Small intestine (tissue), 7 donors: ENCODE measurements around the gene YKT6. TPM values are rescaled to one million over a fixed set of nuclear protein-coding genes. Genes with fewer than 3 reads are reported as not detected.
A peak's percentile ranks its signal among the peaks of the same experiment; 100 is the strongest.

Experiments
- DNase-seq, 2 donors: peaks; one replicate each; pipeline versions ENCODE4 v3.0.0 to v3.0.0-alpha.2; 2013
- FAIRE-seq: peaks from 2 replicates; lab custom pipeline; 2012; peaks lifted over from hg19 to GRCh38; lab: Jason Lieb, UNC
- H3K27ac ChIP-seq, 3 donors: one replicate each; pipeline ENCODE4 v1.5.1; 2013; ENCODE audit warnings: low read length in 2 of 3, mild to moderate bottlenecking in 2 of 3, control low read depth in 1 of 3, inconsistent platforms in 1 of 3, low read depth in 1 of 3, moderate library complexity in 1 of 3
- H3K27me3 ChIP-seq, 3 donors: one replicate each; pipeline ENCODE4 v1.6.1; 2013; ENCODE audit warnings: low read length in 3 of 3, inconsistent platforms in 1 of 3; ENCODE audit not compliant: control insufficient read depth in 3 of 3, insufficient read depth in 3 of 3
- H3K36me3 ChIP-seq, 3 donors: one replicate each; pipeline ENCODE4 v1.6.1; 2013; ENCODE audit warnings: low read length in 3 of 3, inconsistent platforms in 1 of 3, low read depth in 1 of 3, mild to moderate bottlenecking in 1 of 3, moderate library complexity in 1 of 3; ENCODE audit not compliant: control insufficient read depth in 3 of 3, insufficient read depth in 2 of 3
- H3K4me1 ChIP-seq, 3 donors: one replicate each; pipeline ENCODE4 v1.6.1; 2013; ENCODE audit warnings: low read length in 2 of 3, inconsistent platforms in 1 of 3, low read depth in 1 of 3, mild to moderate bottlenecking in 1 of 3, moderate library complexity in 1 of 3; ENCODE audit not compliant: control insufficient read depth in 3 of 3, insufficient read depth in 2 of 3
- H3K4me3 ChIP-seq, 3 donors: one replicate each; pipeline ENCODE4 v1.5.1; 2013; ENCODE audit warnings: low read length in 3 of 3, control low read depth in 1 of 3, inconsistent platforms in 1 of 3, low read depth in 1 of 3, mild to moderate bottlenecking in 1 of 3, moderate library complexity in 1 of 3
- H3K9me3 ChIP-seq, 2 donors: one replicate each; pipeline ENCODE4 v1.6.1; 2013; ENCODE audit warnings: low read depth in 1 of 2, low read length in 1 of 2; ENCODE audit not compliant: control insufficient read depth in 2 of 2, insufficient read depth in 1 of 2
- WGBS, 3 donors: extraction: QIAGEN DNeasy Blood & Tissue Kit; methylation state at CpG; one replicate each; pipeline ENCODE4 v1.1.7; 2013; 5-methylcytosine and 5-hydroxymethylcytosine counted together
- polyA plus RNA-seq, 4 donors: library from polyadenylated mRNA; stranded (reverse) in 3 of 4; unstranded in 1 of 4; fragments of 200-250 nt in 3 of 4; fragments of 120-200 nt in 1 of 4; gene quantifications; one replicate each; pipeline versions ENCODE4 v1.2.1 to v1.2.3, GENCODE V29; 2013
- donor health status: healthy with polysubstance abuse.
- donor health status: control.
- donor health status: control.
- donor health status: Bipolar disorder and iron deficiency.
- donor health status: healthy.

The YKT6 gene
- polyA plus RNA-seq, 4 donors = 57.7 to 73.7 (median 64.2) TPM

DNA sequence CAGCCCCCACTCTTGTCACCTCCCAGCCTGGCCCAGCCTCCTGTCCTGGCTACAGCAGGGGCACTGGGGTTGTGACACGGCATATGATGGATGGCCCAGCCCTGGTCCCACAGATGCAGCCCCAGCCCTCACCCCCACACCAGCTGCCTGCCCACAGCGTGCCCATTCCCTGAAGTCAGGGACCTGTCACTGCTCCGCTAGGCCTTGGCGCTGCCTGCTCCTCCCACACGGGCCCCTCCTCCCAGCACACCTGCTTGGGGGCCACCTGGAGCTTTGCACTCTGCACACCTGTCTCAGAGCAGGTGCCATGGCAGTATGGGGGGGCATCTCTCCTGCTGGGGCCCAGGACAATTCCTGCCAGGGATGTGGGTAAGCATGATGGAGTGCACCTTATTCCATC lies 15.0 kb upstream of the YKT6 start:
- peaks cover 0 to 6% (median 6%) of the 10 kb centered on the region in 3 donors for H3K27me3 ChIP-seq
- no peak overlapping the region for H3K27ac ChIP-seq
- H3K9me3 ChIP-seq = peaks cover 0 to 7% of the 10 kb centered on the region in 2 donors
- no peak for DNase-seq
- no peak overlapping the region for H3K4me3 ChIP-seq
- H3K4me1 ChIP-seq = no peaks in the 10 kb centered on the region
- no peaks in the 10 kb centered on the region for H3K36me3 ChIP-seq
- FAIRE-seq = no peak
- WGBS, 3 donors = 28 to 72% (median 54%) methylated on average over 5 of the region's 5 CpGs

GRCh38 chr7:44186736-44187135 lies 14.0 kb upstream of the YKT6 start:
- DNase-seq (no peak), FAIRE-seq (no peak)
- Histone ChIP-seq H3K36me3 (no peaks in the 10 kb centered on the region), H3K9me3 (peaks cover 0 to 7% of the 10 kb centered on the region in 2 donors), H3K27ac (no peak overlapping the region), H3K4me3 (no peak overlapping the region), H3K27me3 (peaks cover 0 to 6% (median 3%) of the 10 kb centered on the region in 3 donors), H3K4me1 (no peaks in the 10 kb centered on the region)
- 81% methylated on average over 5 of the region's 5 CpGs for WGBS, 3 donors

DNA sequence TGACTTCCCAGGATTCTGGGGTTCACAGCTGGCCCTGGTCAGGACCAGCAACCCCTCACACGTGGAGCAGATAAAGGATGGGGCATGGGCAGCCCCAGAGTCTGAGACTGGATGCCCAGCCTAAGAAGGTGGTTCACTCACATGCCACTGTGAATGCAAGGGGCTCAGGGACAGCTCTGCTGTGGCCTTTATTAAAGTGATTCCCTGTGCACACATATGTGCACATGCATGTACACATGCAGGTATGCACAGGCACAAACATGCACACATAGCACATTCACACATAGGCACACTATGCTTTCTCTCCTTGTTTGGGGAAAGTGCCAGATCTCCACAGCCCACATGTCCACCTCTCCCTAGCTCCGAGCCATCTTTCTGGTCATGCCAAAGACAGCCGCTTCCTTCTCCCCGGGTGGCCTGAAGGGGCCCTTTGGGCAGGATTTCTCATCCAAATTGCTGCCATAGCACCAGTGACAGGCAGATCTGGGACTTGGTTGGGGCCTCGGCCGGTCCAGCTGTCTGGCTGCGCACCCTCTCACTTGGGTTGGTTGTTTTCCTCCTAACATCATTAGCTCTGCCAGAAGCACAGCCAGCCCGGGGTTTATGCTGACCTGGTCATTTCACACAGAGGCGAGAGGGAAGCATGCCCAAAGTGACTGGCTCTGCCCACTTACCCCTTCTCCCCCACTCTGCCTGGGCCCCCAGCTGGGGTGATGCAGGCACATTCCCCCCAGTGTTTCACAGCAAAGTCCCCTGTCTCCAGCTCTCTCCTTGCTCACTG lies 13.0 kb upstream of the YKT6 start:
- no peak overlapping the region for H3K27ac ChIP-seq
- H3K4me3 ChIP-seq = no peak overlapping the region
- peaks cover 0 to under 1% (median 0%) of the 10 kb centered on the region in 3 donors for H3K27me3 ChIP-seq
- DNase-seq = no peak
- 70 to 86% (median 74%) methylated on average over 9 of the region's 9 CpGs for WGBS, 3 donors
- H3K9me3 ChIP-seq = peaks cover 0 to 4% of the 10 kb centered on the region in 2 donors
- no peak for FAIRE-seq
- H3K36me3 ChIP-seq = no peaks in the 10 kb centered on the region
- no peaks in the 10 kb centered on the region for H3K4me1 ChIP-seq

GRCh38 chr7:44188480-44189225 lies 12.1 kb upstream of the YKT6 start:
- peaks cover 0 to 2% (median 0%) of the 10 kb centered on the region in 3 donors for H3K27me3 ChIP-seq
- 78 to 83% (median 80%) methylated on average over 16 of the region's 16 CpGs for WGBS, 3 donors
- no peak overlapping the region for H3K4me3 ChIP-seq
- H3K36me3 ChIP-seq = no peaks in the 10 kb centered on the region
- H3K27ac ChIP-seq = peak overlapping the region in 1 of 3 donors; percentile 15
- FAIRE-seq = no peak
- no peaks in the 10 kb centered on the region for H3K9me3 ChIP-seq
- H3K4me1 ChIP-seq = no peaks in the 10 kb centered on the region
- DNase-seq = no peak

DNA sequence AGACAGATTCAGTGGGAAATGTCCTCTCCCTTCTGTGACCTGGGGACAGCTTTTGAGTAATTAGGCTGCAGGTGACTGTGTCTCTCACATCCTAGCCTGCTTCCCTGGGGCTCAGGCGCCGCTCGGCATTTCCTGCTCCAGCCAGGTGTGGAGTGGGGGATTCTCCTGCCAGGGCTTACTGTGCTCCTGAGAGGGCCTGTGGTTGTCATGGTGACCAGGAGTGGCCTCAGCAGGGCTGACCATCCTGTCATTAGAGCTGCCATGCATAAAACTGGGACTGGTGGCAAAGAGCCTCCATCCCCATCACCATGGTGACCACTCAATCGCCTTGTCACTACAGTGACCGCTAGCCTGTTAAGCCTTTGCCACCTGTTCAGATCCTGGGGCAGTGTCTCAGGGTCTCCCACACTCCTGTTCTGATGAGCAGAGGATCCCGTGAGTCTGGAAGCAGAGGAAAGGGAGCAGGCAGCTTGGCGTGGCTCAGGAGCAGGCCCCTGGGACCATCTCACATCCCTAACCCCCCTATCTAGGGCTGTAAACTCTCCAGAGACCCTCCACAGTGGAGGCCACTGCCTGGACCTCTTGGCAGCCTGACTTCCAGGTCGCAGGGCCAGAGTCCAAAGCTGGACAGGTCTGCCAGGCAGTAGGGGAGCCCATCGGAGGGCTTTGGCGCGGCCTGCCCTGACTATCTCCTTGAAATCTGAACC lies 11.3 kb upstream of the YKT6 start, which contains the start of gene GCK:
GCK (minus strand) TSS at position 154 of the 707 bp plus-strand sequence. CDS start 486 bp downstream, outside the sequence.
- Histone ChIP-seq H3K36me3 (no peaks in the 10 kb centered on the region), H3K27me3 (peaks cover 0 to 2% (median 0%) of the 10 kb centered on the region in 3 donors), H3K4me1 (no peaks in the 10 kb centered on the region), H3K27ac (peak within 1 kb of the TSS in 1 of 3 donors; percentile 15), H3K4me3 (no peak within 1 kb of the TSS), H3K9me3 (no peaks in the 10 kb centered on the region)
- DNase-seq (no peak), FAIRE-seq (no peak)
- 82 to 83% (median 82%) methylated on average over 11 of the region's 11 CpGs for WGBS, 3 donors

DNA sequence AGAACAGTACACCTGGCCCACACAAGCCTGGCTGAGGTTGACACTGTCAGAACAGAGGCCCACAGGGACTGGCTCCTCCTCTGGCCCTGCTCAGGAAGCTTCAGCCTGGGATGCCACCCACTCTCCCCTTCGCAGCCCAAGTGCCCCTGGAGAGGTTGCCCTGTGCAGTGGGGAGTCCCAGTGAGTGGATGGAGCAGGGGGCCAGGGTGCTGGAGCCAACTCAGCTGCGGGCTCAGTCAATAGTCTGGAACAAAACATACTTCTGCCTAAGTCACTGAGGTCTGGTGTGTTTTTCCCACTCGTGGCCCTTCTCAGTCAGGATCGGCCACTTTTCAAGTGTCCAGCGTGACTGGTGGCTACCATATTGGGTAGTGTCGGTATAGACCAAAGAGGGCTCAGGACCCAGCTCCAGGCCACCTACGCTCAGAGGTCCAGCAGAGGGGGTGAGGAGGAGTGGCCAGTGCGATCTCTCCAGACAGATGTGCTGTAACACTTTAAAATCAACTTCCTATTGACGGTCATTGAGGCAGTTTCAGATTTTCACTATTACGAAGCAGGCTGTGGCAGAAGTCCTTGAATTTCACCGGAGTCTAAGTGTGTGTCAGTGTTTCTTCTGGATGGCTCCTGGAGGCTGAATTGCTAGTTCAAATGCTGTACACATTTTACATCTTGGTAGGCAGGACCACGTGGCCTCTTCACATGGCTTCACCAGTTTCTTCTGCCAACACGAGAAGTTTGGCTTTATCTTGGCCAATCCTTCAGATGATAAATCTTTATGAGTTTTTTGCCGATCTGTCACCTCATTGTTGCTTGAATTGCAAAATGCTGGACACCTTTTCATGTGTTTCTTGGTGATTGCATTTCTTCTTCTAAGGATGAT lies 10.5 kb upstream of the YKT6 start:
- no peak overlapping the region for H3K4me3 ChIP-seq
- H3K27ac ChIP-seq = no peak overlapping the region
- peaks cover 0 to 2% (median 0%) of the 10 kb centered on the region in 3 donors for H3K27me3 ChIP-seq
- no peaks in the 10 kb centered on the region for H3K9me3 ChIP-seq
- WGBS, 3 donors = 80 to 83% (median 82%) methylated on average over 14 of the region's 14 CpGs
- no peak for DNase-seq
- H3K36me3 ChIP-seq = no peaks in the 10 kb centered on the region
- no peaks in the 10 kb centered on the region for H3K4me1 ChIP-seq
- FAIRE-seq = no peak

DNA sequence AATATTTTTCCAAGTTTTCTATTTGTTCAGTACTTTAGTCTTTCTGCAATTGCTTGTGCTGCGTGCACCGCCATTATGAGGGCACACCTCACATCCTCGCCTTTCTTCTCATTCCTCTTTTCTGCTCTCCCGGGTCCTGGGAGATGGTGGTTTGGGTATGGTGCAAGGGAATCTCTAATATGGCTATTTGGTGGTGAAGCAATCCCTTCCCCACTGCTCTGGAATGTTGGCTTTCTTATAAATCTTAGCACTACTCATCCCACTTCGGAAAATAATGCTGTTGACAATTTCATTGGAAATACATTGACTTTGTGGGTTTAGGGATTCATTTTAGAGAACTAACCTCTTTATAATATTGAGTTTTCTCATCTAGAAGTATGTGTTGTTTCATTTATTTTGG lies 9.6 kb upstream of the YKT6 start:
- peaks cover 0 to 2% (median 0%) of the 10 kb centered on the region in 3 donors for H3K27me3 ChIP-seq
- FAIRE-seq (no peak), DNase-seq (no peak)
- WGBS, 3 donors = 80 to 92% (median 84%) methylated on average over 5 of the region's 5 CpGs
- H3K4me3 ChIP-seq = no peak overlapping the region
- H3K4me1 ChIP-seq = no peaks in the 10 kb centered on the region
- H3K9me3 ChIP-seq = no peaks in the 10 kb centered on the region
- H3K27ac ChIP-seq = no peak overlapping the region
- H3K36me3 ChIP-seq = no peaks in the 10 kb centered on the region
